ENCODE data around the gene SORCS1.

DNA sequence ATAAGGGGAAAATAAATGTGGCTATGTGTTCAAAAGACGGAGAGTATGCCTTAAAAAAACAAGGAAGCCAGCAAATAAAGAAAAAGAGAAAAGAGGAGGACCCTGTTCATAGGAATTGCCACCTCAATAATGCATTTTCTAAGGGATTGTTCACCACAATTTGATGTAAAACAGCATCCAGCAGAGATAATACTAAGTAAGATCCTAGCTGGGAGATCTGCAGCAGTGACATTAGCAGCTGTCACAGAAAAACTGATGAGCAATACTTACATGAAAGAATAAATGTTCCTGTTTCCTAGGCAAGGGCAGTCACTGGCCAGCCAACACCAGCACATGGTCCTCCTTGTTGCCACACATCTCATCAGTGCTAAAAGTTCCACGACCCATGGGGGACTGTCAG is 391.5 kb downstream of the SORCS1 start:
- TF ChIP-seq, protein P1, sequence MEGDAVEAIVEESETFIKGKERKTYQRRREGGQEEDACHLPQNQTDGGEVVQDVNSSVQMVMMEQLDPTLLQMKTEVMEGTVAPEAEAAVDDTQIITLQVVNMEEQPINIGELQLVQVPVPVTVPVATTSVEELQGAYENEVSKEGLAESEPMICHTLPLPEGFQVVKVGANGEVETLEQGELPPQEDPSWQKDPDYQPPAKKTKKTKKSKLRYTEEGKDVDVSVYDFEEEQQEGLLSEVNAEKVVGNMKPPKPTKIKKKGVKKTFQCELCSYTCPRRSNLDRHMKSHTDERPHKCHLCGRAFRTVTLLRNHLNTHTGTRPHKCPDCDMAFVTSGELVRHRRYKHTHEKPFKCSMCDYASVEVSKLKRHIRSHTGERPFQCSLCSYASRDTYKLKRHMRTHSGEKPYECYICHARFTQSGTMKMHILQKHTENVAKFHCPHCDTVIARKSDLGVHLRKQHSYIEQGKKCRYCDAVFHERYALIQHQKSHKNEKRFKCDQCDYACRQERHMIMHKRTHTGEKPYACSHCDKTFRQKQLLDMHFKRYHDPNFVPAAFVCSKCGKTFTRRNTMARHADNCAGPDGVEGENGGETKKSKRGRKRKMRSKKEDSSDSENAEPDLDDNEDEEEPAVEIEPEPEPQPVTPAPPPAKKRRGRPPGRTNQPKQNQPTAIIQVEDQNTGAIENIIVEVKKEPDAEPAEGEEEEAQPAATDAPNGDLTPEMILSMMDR (tag by site-specific recombination; IDR thresholded peaks at IDR 0.05) = no peak
- TF ChIP-seq ZNF211 (tag by site-specific recombination; IDR thresholded peaks at IDR 0.05; ENCODE audit: low read depth) (no peak), IKZF3 (tag by site-specific recombination; IDR thresholded peaks at IDR 0.05) (no peak), ZBTB7A (tag by site-specific recombination; IDR thresholded peaks at IDR 0.05; ENCODE audit: low read depth) (no peak)

Measured in HEK293 (cell line).